CD4-positive, alpha-beta T cell treated with Interleukin-17A for 1 hour (primary cell): Measurements from ENCODE around the gene CAST.

Experiments used
- DNase-seq: peaks from one replicate; pipeline ENCODE4 v3.0.0-alpha.2; 2020

CAST gene

GRCh38 chr5:96648023-96648422, 14.2 kb upstream of the CAST start:
- no peak for DNase-seq

- no peak for DNase-seq
Measured at GRCh38 chr5:96648593-96648992, 13.6 kb upstream of the CAST start.

- no peak for DNase-seq
Measured at GRCh38 chr5:96649251-96649662, 12.9 kb upstream of the CAST start.

GRCh38 chr5:96649681-96650540, 12.3 kb upstream of the CAST start:
- DNase-seq = no peak

GRCh38 chr5:96651047-96651446, 11.1 kb upstream of the CAST start:
- DNase-seq = no peak

- DNase-seq = no peak
Measured at GRCh38 chr5:96651948-96652753, 10.0 kb upstream of the CAST start.

GRCh38 chr5:96652769-96653454, 9.3 kb upstream of the CAST start:
- DNase-seq = no peak

GRCh38 chr5:96654209-96654608, 8.0 kb upstream of the CAST start:
- DNase-seq = no peak

- DNase-seq = no peak
Measured at GRCh38 chr5:96655085-96655484, 7.1 kb upstream of the CAST start.

- no peak for DNase-seq
Measured at GRCh38 chr5:96655506-96655905, 6.7 kb upstream of the CAST start.

GRCh38 chr5:96657068-96657467, 5.1 kb upstream of the CAST start:
- DNase-seq = peak; percentile 67

- DNase-seq = no peak
Measured at GRCh38 chr5:96658272-96658671, 3.9 kb upstream of the CAST start.

GRCh38 chr5:96659170-96659569, 3.0 kb upstream of the CAST start:
- DNase-seq = no peak

- peak; percentile 61 for DNase-seq
Measured at GRCh38 chr5:96660971-96661854, 963 bp upstream of the CAST start.

- peak; percentile 88 for DNase-seq
Measured at GRCh38 chr5:96662725-96663518, 746 bp downstream of the CAST start.

GRCh38 chr5:96663608-96664007, 1.4 kb downstream of the CAST start:
- DNase-seq = no peak

- DNase-seq = peak; percentile 45
Measured at GRCh38 chr5:96664669-96665068, 2.5 kb downstream of the CAST start.

GRCh38 chr5:96668725-96669124, 6.5 kb downstream of the CAST start:
- DNase-seq = no peak

GRCh38 chr5:96669909-96670308, 7.7 kb downstream of the CAST start:
- DNase-seq = no peak

GRCh38 chr5:96671441-96671840, 9.3 kb downstream of the CAST start:
- no peak for DNase-seq

- DNase-seq = no peak
Measured at GRCh38 chr5:96673127-96673526, 11.0 kb downstream of the CAST start.

GRCh38 chr5:96675882-96676281, 13.7 kb downstream of the CAST start:
- DNase-seq = no peak
